H9 (cell line): ENCODE measurements around the gene IPO13. TPM values are rescaled to one million over a fixed set of nuclear protein-coding genes. Genes with fewer than 3 reads are reported as not detected.

ENCODE experiments used
- DNase-seq: peaks from one replicate; pipeline ENCODE4 v3.0.0-alpha.2; 2017
- H2AFZ ChIP-seq: one replicate; pipeline ENCODE4 v1.6.1; 2013; ENCODE audit warnings: mild to moderate bottlenecking, low read length, control low read depth, moderate library complexity
- H2AK5ac ChIP-seq: 2 replicates; pipeline ENCODE4 v1.6.1; 2013; ENCODE audit warnings: low read length, control low read depth, mixed read lengths; ENCODE audit not compliant: insufficient read length
- H2BK120ac ChIP-seq: one replicate; pipeline ENCODE4 v1.6.1; 2013; ENCODE audit warnings: low read depth, mild to moderate bottlenecking, low read length, control low read depth, inconsistent platforms; ENCODE audit not compliant: poor library complexity, severe bottlenecking
- H2BK12ac ChIP-seq: 2 replicates; pipeline ENCODE4 v1.6.1; 2013; ENCODE audit warnings: low read length, control low read depth, mixed read lengths, low read depth; ENCODE audit not compliant: insufficient read length
- H2BK15ac ChIP-seq: 2 replicates; pipeline ENCODE4 v1.6.1; 2013; ENCODE audit warnings: low read depth, low read length, control low read depth
- H2BK20ac ChIP-seq: one replicate; pipeline ENCODE4 v1.6.1; 2013; ENCODE audit warnings: low read depth, mild to moderate bottlenecking, low read length, control low read depth, inconsistent platforms; ENCODE audit not compliant: poor library complexity, severe bottlenecking
- H2BK5ac ChIP-seq: 2 replicates; pipeline ENCODE4 v1.6.1; 2013; ENCODE audit warnings: low read length, control low read depth, mixed read lengths; ENCODE audit not compliant: insufficient read length
- H3K14ac ChIP-seq: 2 replicates; pipeline ENCODE4 v1.6.1; 2013; ENCODE audit warnings: low read length, control low read depth; ENCODE audit not compliant: insufficient read depth
- H3K18ac ChIP-seq: 2 replicates; pipeline ENCODE4 v1.6.1; 2013; ENCODE audit warnings: low read depth, mild to moderate bottlenecking, mixed read lengths, low read length, control low read depth; ENCODE audit not compliant: insufficient read length
- H3K23ac ChIP-seq: 2 replicates; pipeline ENCODE4 v1.6.1; 2013; ENCODE audit warnings: low read length, control low read depth, mixed read lengths, low read depth; ENCODE audit not compliant: insufficient read length
- H3K23me2 ChIP-seq: 2 replicates; pipeline ENCODE4 v1.6.1; 2013; ENCODE audit warnings: low read depth, mild to moderate bottlenecking, mixed read lengths, low read length, control low read depth; ENCODE audit not compliant: insufficient read length, poor library complexity, severe bottlenecking
- H3K27ac ChIP-seq: 2 replicates; pipeline ENCODE4 v1.5.1; 2013; ENCODE audit warnings: low read length, control low read depth, mixed read lengths, low read depth; ENCODE audit not compliant: insufficient read length
- H3K27me3 ChIP-seq: 2 replicates; pipeline ENCODE4 v1.6.1; 2013; ENCODE audit warnings: low read length, control low read depth, inconsistent platforms; ENCODE audit not compliant: insufficient read depth
- H3K4ac ChIP-seq: 2 replicates; pipeline ENCODE4 v1.6.1; 2013; ENCODE audit warnings: low read depth, mild to moderate bottlenecking, control low read depth, inconsistent platforms, low read length, moderate library complexity
- H3K4me1 ChIP-seq: 2 replicates; pipeline ENCODE4 v1.6.1; 2013; ENCODE audit warnings: low read length, control low read depth, inconsistent platforms; ENCODE audit not compliant: insufficient read depth
- H3K4me2 ChIP-seq: 2 replicates; pipeline ENCODE4 v1.6.1; 2013; ENCODE audit warnings: low read length, control low read depth, mixed read lengths; ENCODE audit not compliant: insufficient read length, insufficient read depth
- H3K56ac ChIP-seq: 2 replicates; pipeline ENCODE4 v1.6.1; 2013; ENCODE audit warnings: low read depth, mild to moderate bottlenecking, mixed read lengths, low read length, control low read depth; ENCODE audit not compliant: insufficient read length
- H3K79me1 ChIP-seq: 2 replicates; pipeline ENCODE4 v1.6.1; 2013; ENCODE audit warnings: low read depth, mild to moderate bottlenecking, moderate library complexity, low read length, control low read depth, inconsistent platforms; ENCODE audit not compliant: insufficient read depth, poor library complexity, severe bottlenecking
- H3K79me2 ChIP-seq: 2 replicates; pipeline ENCODE4 v1.6.1; 2013; ENCODE audit warnings: low read length, control low read depth, inconsistent platforms; ENCODE audit not compliant: insufficient read depth
- H3K9ac ChIP-seq: 2 replicates; pipeline ENCODE4 v1.6.1; 2013; ENCODE audit warnings: low read length, control low read depth, mixed read lengths; ENCODE audit not compliant: insufficient read length; ENCODE audit errors: extremely low read depth
- H3K9me3 ChIP-seq: one replicate; pipeline ENCODE4 v1.6.1; 2013; ENCODE audit warnings: low read depth, low read length, inconsistent platforms; ENCODE audit not compliant: control insufficient read depth
- H3T11ph ChIP-seq: one replicate; pipeline ENCODE4 v1.6.1; 2013; ENCODE audit warnings: mild to moderate bottlenecking, low read length, control low read depth, inconsistent platforms
- H4K20me1 ChIP-seq: one replicate; pipeline ENCODE4 v1.6.1; 2013; ENCODE audit not compliant: control insufficient read depth, insufficient read length, insufficient read depth
- H4K5ac ChIP-seq: 2 replicates; pipeline ENCODE4 v1.6.1; 2013; ENCODE audit warnings: low read depth, mild to moderate bottlenecking, mixed read lengths, low read length, control low read depth; ENCODE audit not compliant: insufficient read length
- H4K8ac ChIP-seq: replicated peaks from 2 replicates; pipeline ENCODE4 v1.6.1; 2013; ENCODE audit warnings: low read length, control low read depth, mixed read lengths, low read depth; ENCODE audit not compliant: insufficient read length
- H4K91ac ChIP-seq: 2 replicates; pipeline ENCODE4 v1.6.1; 2013; ENCODE audit warnings: low read depth, mild to moderate bottlenecking, moderate library complexity, mixed read lengths, low read length, control low read depth; ENCODE audit not compliant: insufficient read length
- H3K27ac Mint-ChIP-seq, 3 experiments: 2 replicates in 2 of 3; 3 replicates in 1 of 3; pipeline ENCODE4 v1.8.0; 2020 to 2021; ENCODE audit warnings: mixed read lengths in 3 of 3, mild to moderate bottlenecking in 1 of 3, moderate library complexity in 1 of 3
- H3K27me3 Mint-ChIP-seq: 2 replicates; pipeline ENCODE4 v1.8.0; 2021; ENCODE audit warnings: low read depth, mild to moderate bottlenecking, moderate library complexity, mixed read lengths
- H3K36me3 Mint-ChIP-seq, 3 experiments: 2 replicates in 2 of 3; 3 replicates in 1 of 3; pipeline ENCODE4 v1.8.0; 2020 to 2021; ENCODE audit warnings: low read depth in 3 of 3, mixed read lengths in 3 of 3; ENCODE audit not compliant: insufficient read depth in 1 of 3
- H3K4me1 Mint-ChIP-seq, 2 experiments: 2 replicates each; pipeline ENCODE4 v1.8.0; 2020; ENCODE audit warnings: mixed read lengths in 2 of 2
- H3K4me3 Mint-ChIP-seq, 2 experiments: 2 replicates in 1 of 2; 3 replicates in 1 of 2; pipeline ENCODE4 v1.8.0; 2020 to 2021; ENCODE audit warnings: mild to moderate bottlenecking in 2 of 2, mixed read lengths in 2 of 2, moderate library complexity in 1 of 2
- H3K9me3 Mint-ChIP-seq, 2 experiments: 2 replicates in 1 of 2; 3 replicates in 1 of 2; pipeline ENCODE4 v1.8.0; 2020; ENCODE audit warnings: mild to moderate bottlenecking in 2 of 2, mixed read lengths in 2 of 2, moderate library complexity in 1 of 2
- CTCF ChIP-seq: fragments of 200-600 bp; sonication (generic); conservative IDR thresholded peaks from 3 replicates; pipeline ENCODE4 v1.8.0; 2021; ENCODE audit warnings: antibody characterized with exemption, mild to moderate bottlenecking
- WGBS: extraction: QIAGEN DNeasy Blood & Tissue Kit; methylation state at CpG from one replicate; pipeline ENCODE4 v1.1.7; 2013; ENCODE audit warnings: missing lambda C conversion rate, low lambda C conversion rate, mixed read lengths; ENCODE audit not compliant: insufficient read length; ENCODE audit errors: extremely low coverage; 5-methylcytosine and 5-hydroxymethylcytosine counted together
- total RNA-seq: library from RNA; stranded (reverse); gene quantifications from 2 replicates; pipeline ENCODE4 v1.2.1, GENCODE V29; 2021

The IPO13 gene
- total RNA-seq, 1 experiment from 2014 or later, result 24.5 TPM

- H2BK15ac ChIP-seq, result no peak overlapping the region
- peak overlapping the region in 1 of 3 experiments; percentile 55; a peak in 1 of 7 replicates for H3K27ac Mint-ChIP-seq
- no peak overlapping the region for H4K91ac ChIP-seq
- H3K4me1 ChIP-seq, result no peaks in the 10 kb centered on the region
- H3K4me1 Mint-ChIP-seq, result peaks cover 16 to 28% of the 10 kb centered on the region in 2 experiments
- no peaks in the 10 kb centered on the region for H4K20me1 ChIP-seq
- H2BK120ac ChIP-seq, result no peak overlapping the region
- no peak overlapping the region for H3K27ac ChIP-seq
- no peak overlapping the region for H3K9ac ChIP-seq
- H3K79me1 ChIP-seq, result no peaks in the 10 kb centered on the region
- H3K9me3 ChIP-seq, result no peaks in the 10 kb centered on the region
- no peak overlapping the region for H3K4me2 ChIP-seq
- peak; percentile 74 for TF ChIP-seq CTCF
- no peak overlapping the region; the same call in 1 of the 2 replicates for H3K14ac ChIP-seq
- H3K9me3 Mint-ChIP-seq, result no peaks in the 10 kb centered on the region
- H3K23ac ChIP-seq, result no peak overlapping the region
- no peak overlapping the region for H2BK12ac ChIP-seq
- H2AK5ac ChIP-seq, result no peak overlapping the region
- peak overlapping the region in 1 of 2 experiments; percentile 58; a peak in 3 of 5 replicates for H3K4me3 Mint-ChIP-seq
- no peak overlapping the region for H4K5ac ChIP-seq
- no peak overlapping the region for H3K56ac ChIP-seq
- H2AFZ ChIP-seq, result no peak overlapping the region
- no peaks in the 10 kb centered on the region for H3K79me2 ChIP-seq
- no peak overlapping the region for H4K8ac ChIP-seq
- no peak overlapping the region for H3T11ph ChIP-seq
- DNase-seq, result peak; percentile 82
- H2BK20ac ChIP-seq, result no peak overlapping the region
- no peak overlapping the region for H3K4ac ChIP-seq
- H3K27me3 ChIP-seq, result no peaks in the 10 kb centered on the region
- H3K23me2 ChIP-seq, result peaks cover 10% of the 10 kb centered on the region
- no CpG with 5 or more reads among the region's 15 CpGs for WGBS
- H2BK5ac ChIP-seq, result no peak overlapping the region
- peaks cover 6% of the 10 kb centered on the region for H3K27me3 Mint-ChIP-seq
- H3K36me3 Mint-ChIP-seq, result peaks cover 5 to 17% (median 9%) of the 10 kb centered on the region in 3 experiments; a peak in 5 of 7 replicates
- no peak overlapping the region for H3K18ac ChIP-seq
Observed at GRCh38 chr1:43994794-43995790, 48.3 kb downstream of the IPO13 start.
